GM19395 (cell line): ENCODE results near the gene CCDC183.
A peak's percentile ranks its signal among the peaks of the same experiment; 100 is the strongest.
"Not testable (repeated sequence)": the region's sequence is repeated elsewhere in the genome, so short reads cannot be mapped to it uniquely, and the experiment has no call there.

Source experiments
- ATAC-seq: cut with Tn5 transposase; IDR thresholded peaks from one replicate; pipeline ENCODE4 v1.9.1; 2021; ENCODE audit warnings: mild to moderate bottlenecking, moderate library complexity; ENCODE audit not compliant: unreplicated experiment

CCDC183 gene

GRCh38 chr9:136837146-136837855, 41.2 kb downstream of the CCDC183 start:
- ATAC-seq, result no peak

GRCh38 chr9:136837856-136838277, 41.7 kb downstream of the CCDC183 start:
- ATAC-seq, result not testable (repeated sequence)

- no peak for ATAC-seq
Measured at GRCh38 chr9:136838314-136839228, 42.4 kb downstream of the CCDC183 start.

GRCh38 chr9:136839229-136840139, 43.3 kb downstream of the CCDC183 start:
- ATAC-seq, result no peak

- no peak for ATAC-seq
Measured at GRCh38 chr9:136840140-136840876, 44.2 kb downstream of the CCDC183 start.

GRCh38 chr9:136840877-136841645, 44.9 kb downstream of the CCDC183 start:
- ATAC-seq, result no peak

GRCh38 chr9:136841646-136842379, 45.7 kb downstream of the CCDC183 start:
- ATAC-seq, result not testable (repeated sequence)

GRCh38 chr9:136842380-136842948, 46.3 kb downstream of the CCDC183 start, which contains the start of gene AJM1:
Gene AJM1, plus strand, starts transcription at chr9:136842478. Its CDS starts 1,937 bp downstream, at chr9:136844415.
- ATAC-seq, result peak; percentile 71

GRCh38 chr9:136843159-136843800, 47.1 kb downstream of the CCDC183 start:
- ATAC-seq, result not testable (repeated sequence)

GRCh38 chr9:136843801-136844740, 47.9 kb downstream of the CCDC183 start:
- not testable (repeated sequence) for ATAC-seq

- ATAC-seq, result no peak
Measured at GRCh38 chr9:136844761-136845464, 48.8 kb downstream of the CCDC183 start.

- ATAC-seq, result no peak
Measured at GRCh38 chr9:136845465-136846260, 49.5 kb downstream of the CCDC183 start.

- no peak for ATAC-seq
Measured at GRCh38 chr9:136846376-136847087, 50.4 kb downstream of the CCDC183 start.

GRCh38 chr9:136847088-136847825, 51.1 kb downstream of the CCDC183 start:
- no peak for ATAC-seq
